UCSD-AML1 (cell line): ENCODE data around the gene MIEF2.
"Not testable (repeated sequence)": the region's sequence is repeated elsewhere in the genome, so short reads cannot be mapped to it uniquely, and the experiment has no call there.

Experiments
- DNase-seq: peaks from one replicate; lab custom pipeline; 2025; ENCODE audit not compliant: unreplicated experiment; lab: John Stamatoyannopoulos, UW

Gene MIEF2

GRCh38 chr17:18260332-18261145 is at the start of gene MIEF2:
TSS of gene MIEF2 (plus strand) at chr17:18260662. CDS start at chr17:18262721, 2,059 bp downstream.
- DNase-seq, result peak; percentile 90

GRCh38 chr17:18213666-18214270 is 46.7 kb upstream of the MIEF2 start:
- no peak for DNase-seq

- not testable (repeated sequence) for DNase-seq
Measured at GRCh38 chr17:18216906-18217305, 43.6 kb upstream of the MIEF2 start.

- peak; percentile 67 for DNase-seq
Measured at GRCh38 chr17:18217412-18218015, 42.9 kb upstream of the MIEF2 start.

GRCh38 chr17:18218756-18219415 is 41.6 kb upstream of the MIEF2 start:
- DNase-seq, result no peak

GRCh38 chr17:18224053-18224386 is 36.4 kb upstream of the MIEF2 start:
- no peak for DNase-seq

- DNase-seq, result no peak
Measured at GRCh38 chr17:18224387-18225120, 35.9 kb upstream of the MIEF2 start.

GRCh38 chr17:18225121-18225641 is 35.3 kb upstream of the MIEF2 start, which contains the start of gene LLGL1:
TSS of gene LLGL1 (plus strand) at chr17:18225635. CDS start at chr17:18225683, 48 bp downstream.
- peak; percentile 96 for DNase-seq

GRCh38 chr17:18225642-18226283 is 34.7 kb upstream of the MIEF2 start:
- DNase-seq, result peak; percentile 53

- no peak for DNase-seq
Measured at GRCh38 chr17:18226284-18226945, 34.0 kb upstream of the MIEF2 start.

GRCh38 chr17:18227635-18228034 is 32.8 kb upstream of the MIEF2 start:
- DNase-seq, result no peak

GRCh38 chr17:18228176-18228682 is 32.2 kb upstream of the MIEF2 start:
- no peak for DNase-seq

GRCh38 chr17:18229254-18229653 is 31.2 kb upstream of the MIEF2 start:
- DNase-seq, result no peak

GRCh38 chr17:18229771-18230170 is 30.7 kb upstream of the MIEF2 start:
- DNase-seq, result no peak

GRCh38 chr17:18230288-18231141 is 29.9 kb upstream of the MIEF2 start:
- DNase-seq, result no peak

GRCh38 chr17:18231164-18231563 is 29.3 kb upstream of the MIEF2 start:
- DNase-seq, result no peak

GRCh38 chr17:18233803-18234518 is 26.5 kb upstream of the MIEF2 start:
- DNase-seq, result no peak

GRCh38 chr17:18234853-18235380 is 25.5 kb upstream of the MIEF2 start:
- no peak for DNase-seq
